SU-DHL-6 (cell line): ENCODE measurements around the gene ADAM10.

Experiments
- CTCF ChIP-seq: fragments of 200-600 bp; sonication (generic); IDR thresholded peaks from one replicate; pipeline ENCODE4 v1.5.1; 2017; ENCODE audit warnings: antibody characterized with exemption, mild to moderate bottlenecking, low read length, moderate library complexity; ENCODE audit not compliant: insufficient read depth, poor library complexity, severe bottlenecking
- EZH2phosphoT487 ChIP-seq: fragments of 200-600 bp; sonication (generic), shearing (Covaris generic); conservative IDR thresholded peaks from 2 replicates; pipeline ENCODE4 v1.6.1; 2018; ENCODE audit warnings: mild to moderate bottlenecking, antibody characterized with exemption, low read length, moderate library complexity, mixed read lengths

GRCh38 chr15:58748040-58748851 is 1.3 kb downstream of the ADAM10 start:
- no peak for TF ChIP-seq CTCF
- no peak for TF ChIP-seq EZH2phosphoT487
